ENCODE data around the gene GTF2H2. TPM values are rescaled to one million over a fixed set of nuclear protein-coding genes. Genes with fewer than 3 reads are reported as not detected.
"Not testable (repeated sequence)": the region's sequence is repeated elsewhere in the genome, so short reads cannot be mapped to it uniquely, and the experiment has no call there.

The GTF2H2 gene
- total RNA-seq, 1 donor from 2014 or later = 12.6 TPM

- not testable (repeated sequence) for H3K4me3 ChIP-seq (ENCODE audit: low read depth, low read length); DNase-seq (ENCODE audit: low read depth); H3K27me3 ChIP-seq (ENCODE audit: control insufficient read depth, insufficient read depth, low read length); H3K36me3 ChIP-seq (ENCODE audit: control insufficient read depth, insufficient read depth, low read length); FAIRE-seq
Measured at GRCh38 chr5:71044128-71044527, 23.3 kb downstream of the GTF2H2 start.

- H3K4me3 ChIP-seq (ENCODE audit: low read depth, low read length); H3K36me3 ChIP-seq (ENCODE audit: control insufficient read depth, insufficient read depth, low read length); FAIRE-seq; DNase-seq (ENCODE audit: low read depth); H3K27me3 ChIP-seq (ENCODE audit: control insufficient read depth, insufficient read depth, low read length): not testable (repeated sequence)
Measured at GRCh38 chr5:71031046-71031776, 36.3 kb downstream of the GTF2H2 start.

GRCh38 chr5:71025289-71025953 is 42.1 kb downstream of the GTF2H2 start, which contains the start of gene NAIP:
TSS of gene NAIP (minus strand) at chr5:71025339. CDS start at chr5:71012915, 12,424 bp downstream.
- H3K4me3 ChIP-seq (ENCODE audit: low read depth, low read length); DNase-seq (ENCODE audit: low read depth); FAIRE-seq; H3K27me3 ChIP-seq (ENCODE audit: control insufficient read depth, insufficient read depth, low read length); H3K36me3 ChIP-seq (ENCODE audit: control insufficient read depth, insufficient read depth, low read length): not testable (repeated sequence)

GRCh38 chr5:71020643-71021042 is 46.8 kb downstream of the GTF2H2 start:
- not testable (repeated sequence) for FAIRE-seq; H3K4me3 ChIP-seq (ENCODE audit: low read depth, low read length)

GRCh38 chr5:71018376-71019005 is 49.0 kb downstream of the GTF2H2 start:
- not testable (repeated sequence) for H3K4me3 ChIP-seq (ENCODE audit: low read depth, low read length); H3K27me3 ChIP-seq (ENCODE audit: control insufficient read depth, insufficient read depth, low read length); DNase-seq (ENCODE audit: low read depth); FAIRE-seq; H3K36me3 ChIP-seq (ENCODE audit: control insufficient read depth, insufficient read depth, low read length)

More at GRCh38 chr5:71020643-71021042, 46.8 kb downstream of the GTF2H2 start:
- DNase-seq (ENCODE audit: low read depth); H3K27me3 ChIP-seq (ENCODE audit: control insufficient read depth, insufficient read depth, low read length); H3K36me3 ChIP-seq (ENCODE audit: control insufficient read depth, insufficient read depth, low read length): not testable (repeated sequence)

GRCh38 chr5:71014176-71014575 is 53.3 kb downstream of the GTF2H2 start:
- H3K4me3 ChIP-seq (ENCODE audit: low read depth, low read length) = no peak overlapping the region
- no peak for DNase-seq (ENCODE audit: low read depth)
- H3K27me3 ChIP-seq (ENCODE audit: control insufficient read depth, insufficient read depth, low read length) = no peaks in the 10 kb centered on the region
- H3K36me3 ChIP-seq (ENCODE audit: control insufficient read depth, insufficient read depth, low read length) = no peaks in the 10 kb centered on the region
- FAIRE-seq = no peak
- TF ChIP-seq CTCF (IDR thresholded peaks at IDR 0.05; ENCODE audit: insufficient read depth, low read length, severe bottlenecking) = no peak

GRCh38 chr5:71013575-71013974 is 53.9 kb downstream of the GTF2H2 start:
- Histone ChIP-seq H3K4me3 (ENCODE audit: low read depth, low read length) (no peak overlapping the region), H3K27me3 (ENCODE audit: control insufficient read depth, insufficient read depth, low read length) (no peaks in the 10 kb centered on the region), H3K36me3 (ENCODE audit: control insufficient read depth, insufficient read depth, low read length) (no peaks in the 10 kb centered on the region)
- no peak for FAIRE-seq
- DNase-seq (ENCODE audit: low read depth) = no peak
- TF ChIP-seq CTCF (IDR thresholded peaks at IDR 0.05; ENCODE audit: insufficient read depth, low read length, severe bottlenecking) = no peak

- Histone ChIP-seq H3K27me3 (ENCODE audit: control insufficient read depth, insufficient read depth, low read length) (no peaks in the 10 kb centered on the region), H3K36me3 (ENCODE audit: control insufficient read depth, insufficient read depth, low read length) (no peaks in the 10 kb centered on the region), H3K4me3 (ENCODE audit: low read depth, low read length) (no peak overlapping the region)
- TF ChIP-seq CTCF (IDR thresholded peaks at IDR 0.05; ENCODE audit: insufficient read depth, low read length, severe bottlenecking) = no peak
- FAIRE-seq (no peak), DNase-seq (ENCODE audit: low read depth) (no peak)
Measured at GRCh38 chr5:71011194-71011792, 56.2 kb downstream of the GTF2H2 start.

GRCh38 chr5:71006983-71007382 is 60.5 kb downstream of the GTF2H2 start:
- not testable (repeated sequence) for FAIRE-seq; H3K4me3 ChIP-seq (ENCODE audit: low read depth, low read length); DNase-seq (ENCODE audit: low read depth); H3K36me3 ChIP-seq (ENCODE audit: control insufficient read depth, insufficient read depth, low read length); H3K27me3 ChIP-seq (ENCODE audit: control insufficient read depth, insufficient read depth, low read length)
